ENCODE measurements around the gene SLC30A4.

SLC30A4 gene

DNA sequence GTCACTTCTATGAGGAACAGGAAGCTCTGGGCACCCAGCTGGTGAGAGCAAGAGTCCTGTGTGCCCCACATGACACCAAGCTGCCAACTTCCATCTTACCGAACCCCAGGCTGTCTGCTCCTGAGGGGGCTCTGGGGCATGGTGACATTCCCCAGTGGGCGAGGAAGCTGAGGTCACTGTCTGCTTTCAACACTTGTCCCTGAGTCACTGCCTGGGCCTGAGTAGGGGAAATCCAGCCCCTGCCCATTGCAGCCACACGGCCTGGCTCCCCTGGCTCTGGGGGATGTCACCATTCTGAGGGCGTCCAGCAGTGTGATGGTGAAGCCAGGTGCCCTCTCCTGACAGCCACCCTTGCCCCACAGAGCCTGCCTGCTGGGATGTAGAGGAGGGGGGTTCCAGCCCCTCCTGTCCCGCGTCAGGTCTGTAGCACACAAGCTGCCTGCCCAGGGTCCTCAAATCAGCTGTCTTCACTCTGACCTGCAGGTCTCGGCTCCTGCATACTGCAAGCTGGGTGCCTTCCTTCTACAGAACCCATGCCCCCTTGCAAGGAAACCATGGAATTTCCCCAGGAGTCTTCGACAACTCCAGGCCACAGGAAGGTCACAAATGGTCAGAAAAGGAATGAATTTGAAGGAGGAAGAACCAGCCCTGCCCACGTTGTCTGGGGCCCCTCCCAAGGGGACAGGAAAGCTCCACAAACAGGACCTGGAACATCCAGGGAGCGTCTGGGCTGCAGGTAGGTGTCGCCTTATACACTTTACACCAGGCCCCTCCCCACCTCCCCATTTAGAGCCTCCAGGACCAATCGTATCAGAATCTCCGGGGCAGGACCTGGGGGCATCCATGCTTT, 74.3 kb downstream of the SLC30A4 start:
- no peak overlapping the region for H3K4me3 ChIP-seq (replicated peaks; ENCODE audit: low read depth, low read length)
- DNase-seq (ENCODE audit: extremely low read depth, low read depth) = no peak
- no peak for TF ChIP-seq CTCF (IDR thresholded peaks at IDR 0.05; ENCODE audit: low read depth, low read length, missing control alignments)

DNA sequence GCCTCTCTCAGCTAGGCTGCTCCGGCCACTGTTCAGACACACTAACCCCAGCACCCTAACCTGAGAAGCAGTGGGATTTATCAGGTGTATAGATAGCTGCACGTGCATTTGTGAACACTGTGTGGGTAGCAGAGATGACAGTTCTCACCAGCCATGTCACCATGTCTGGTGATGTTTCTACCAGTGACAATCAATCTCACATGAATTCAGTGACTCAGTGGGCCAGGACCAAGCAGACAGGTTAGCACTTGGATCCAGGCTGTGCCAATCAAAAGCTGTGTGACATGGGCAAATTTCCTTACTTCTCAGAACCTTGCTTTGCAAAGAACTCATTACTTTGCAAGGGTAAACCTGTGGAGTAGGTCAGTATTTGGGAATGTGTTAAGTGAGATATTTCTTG, 78.9 kb downstream of the SLC30A4 start:
- TF ChIP-seq CTCF (IDR thresholded peaks at IDR 0.05; ENCODE audit: low read depth, low read length, missing control alignments) = no peak
- H3K4me3 ChIP-seq (replicated peaks; ENCODE audit: low read depth, low read length) = no peak overlapping the region
- DNase-seq (ENCODE audit: extremely low read depth, low read depth) = no peak

- no peak overlapping the region for H3K4me3 ChIP-seq (replicated peaks; ENCODE audit: low read depth, low read length)
- TF ChIP-seq CTCF (IDR thresholded peaks at IDR 0.05; ENCODE audit: low read depth, low read length, missing control alignments) = no peak
- DNase-seq (ENCODE audit: extremely low read depth, low read depth) = no peak
Observed at GRCh38 chr15:45442507-45443135, 79.9 kb downstream of the SLC30A4 start.

GRCh38 chr15:45441686-45442085, 80.9 kb downstream of the SLC30A4 start:
- TF ChIP-seq CTCF (IDR thresholded peaks at IDR 0.05; ENCODE audit: low read depth, low read length, missing control alignments) = no peak
- DNase-seq (ENCODE audit: extremely low read depth, low read depth) = no peak
- no peak overlapping the region for H3K4me3 ChIP-seq (replicated peaks; ENCODE audit: low read depth, low read length)

DNA sequence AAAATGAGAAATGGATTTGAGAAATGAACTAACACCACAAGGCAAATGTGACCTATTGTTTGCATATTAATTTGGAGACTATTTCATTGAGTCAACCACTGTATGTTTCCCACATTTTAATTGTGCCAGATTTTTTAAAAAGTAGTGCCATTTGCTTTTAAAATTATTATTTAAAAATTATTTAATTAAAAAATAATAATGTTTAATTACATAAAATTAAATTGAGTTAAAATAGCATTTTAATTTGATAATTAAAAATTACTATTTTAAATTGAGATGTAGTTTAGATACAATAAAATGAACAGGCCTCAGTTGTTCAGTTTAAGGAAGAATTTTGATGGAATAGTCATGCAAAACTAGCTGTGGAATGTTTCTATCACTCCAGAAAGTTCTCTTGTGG, 81.5 kb downstream of the SLC30A4 start:
- no peak for DNase-seq (ENCODE audit: extremely low read depth, low read depth)
- TF ChIP-seq CTCF (IDR thresholded peaks at IDR 0.05; ENCODE audit: low read depth, low read length, missing control alignments) = no peak
- no peak overlapping the region for H3K4me3 ChIP-seq (replicated peaks; ENCODE audit: low read depth, low read length)

DNA sequence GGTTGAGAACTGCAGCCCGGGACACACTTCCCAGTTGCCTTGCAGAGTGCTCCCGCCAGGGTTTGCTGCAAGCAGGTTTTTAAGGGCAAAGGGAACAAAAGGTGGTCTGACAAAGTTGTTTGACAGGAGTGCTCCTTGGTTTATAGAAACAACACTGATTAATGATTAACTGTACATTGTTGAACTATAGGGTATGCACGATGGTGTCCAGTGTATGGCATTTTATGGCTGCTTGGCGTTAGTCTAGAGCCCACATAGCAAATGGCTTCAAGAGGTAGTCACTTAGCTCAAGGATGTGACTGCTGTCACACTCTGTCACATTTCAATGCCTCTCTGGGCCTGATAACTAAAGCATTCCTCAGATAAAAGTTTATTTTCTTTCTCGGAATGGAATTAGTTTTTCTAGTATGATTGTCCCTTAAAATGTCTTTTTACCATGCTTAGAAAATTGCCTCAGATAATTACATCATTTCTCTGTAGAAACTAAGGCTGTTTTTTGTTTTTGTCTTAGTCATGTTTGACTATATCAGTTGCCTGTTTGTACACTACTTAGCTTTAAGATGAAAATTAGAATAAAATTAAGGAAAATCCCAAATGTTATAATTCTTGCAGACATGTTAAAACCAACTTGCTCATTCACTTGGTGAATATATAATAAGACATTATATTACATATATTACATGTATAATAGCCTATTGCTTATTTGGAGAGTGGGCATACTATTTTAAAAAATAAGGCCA, 82.9 kb downstream of the SLC30A4 start:
- DNase-seq (ENCODE audit: extremely low read depth, low read depth) = no peak
- no peak for TF ChIP-seq CTCF (IDR thresholded peaks at IDR 0.05; ENCODE audit: low read depth, low read length, missing control alignments)
- H3K4me3 ChIP-seq (replicated peaks; ENCODE audit: low read depth, low read length) = no peak overlapping the region
